K562 (cell line): Measurements from ENCODE around the gene RALGPS1. TPM values are rescaled to one million over a fixed set of nuclear protein-coding genes. Genes with fewer than 3 reads are reported as not detected.

Experiments
- BACH1 ChIP-seq: fragments of 200-800 bp; sonication (Bioruptor generic); IDR thresholded peaks from 2 replicates; pipeline ENCODE4 v1.6.1; 2016; ENCODE audit warnings: missing genetic modification characterization, missing compliant biosample characterization
- CHCHD3 ChIP-seq: fragments of 250-450 bp; sonication (Bioruptor Pico); IDR thresholded peaks from 2 replicates; pipeline ENCODE4 v2.1.2; 2022; ENCODE audit warnings: mild to moderate bottlenecking
- CLOCK ChIP-seq: fragments of 250-450 bp; sonication (Bioruptor Pico); IDR thresholded peaks from 2 replicates; pipeline ENCODE4 v1.4.0; 2020; ENCODE audit warnings: mild to moderate bottlenecking, moderate library complexity, borderline replicate concordance
- CTCF ChIP-seq, 3 experiments: IDR thresholded peaks in 2 of 3; conservative IDR thresholded peaks in 1 of 3; 2 replicates each; pipeline ENCODE4 v1.5.1; 2011 to 2012; ENCODE audit warnings: low read length in 3 of 3, mild to moderate bottlenecking in 3 of 3, control low read depth in 2 of 3, improper control_type of control experiment in 1 of 3, inconsistent platforms in 1 of 3, low read depth in 1 of 3, mixed read lengths in 1 of 3, moderate library complexity in 1 of 3; ENCODE audit not compliant: insufficient read depth in 2 of 3
- CTCFL ChIP-seq: IDR thresholded peaks from 2 replicates; pipeline ENCODE4 v1.6.1; 2011; ENCODE audit warnings: borderline replicate concordance, low read depth, mild to moderate bottlenecking, moderate library complexity, low read length; ENCODE audit not compliant: insufficient read depth, poor library complexity, severe bottlenecking
- HNRNPK ChIP-seq: fragments of 200-400 bp; formaldehyde crosslinking; IDR thresholded peaks from one replicate; pipeline ENCODE4 v1.6.1; 2018; ENCODE audit warnings: mild to moderate bottlenecking, low read depth, low read length; ENCODE audit not compliant: poor library complexity, severe bottlenecking
- ID3 ChIP-seq, 2 experiments: fragments of 250-450 bp in 1 of 2; fragments of 450-650 bp in 1 of 2; sonication (Bioruptor Pico) in 1 of 2; IDR thresholded peaks; 2 replicates each; pipeline versions ENCODE4 v1.6.1 to v1.8.0; 2016 to 2021; ENCODE audit warnings: mild to moderate bottlenecking in 2 of 2, moderate library complexity in 2 of 2, missing compliant biosample characterization in 1 of 2, missing genetic modification characterization in 1 of 2
- KDM1A ChIP-seq, 2 experiments: fragments of 450-650 bp; IDR thresholded peaks; 2 replicates each; pipeline ENCODE4 v1.6.1; 2016; ENCODE audit warnings: mild to moderate bottlenecking in 2 of 2
- MAFK ChIP-seq: IDR thresholded peaks from 2 replicates; pipeline ENCODE4 v1.6.1; 2011; ENCODE audit warnings: low read length, improper control_type of control experiment
- PPARD ChIP-seq: fragments of 250-450 bp; sonication (Bioruptor Pico); IDR thresholded peaks from 2 replicates; pipeline ENCODE4 v1.8.0; 2022; ENCODE audit warnings: inconsistent platforms, mild to moderate bottlenecking, moderate library complexity
- SOX6 ChIP-seq: fragments of 450-650 bp; IDR thresholded peaks from 2 replicates; pipeline ENCODE4 v1.6.1; 2014; ENCODE audit warnings: mild to moderate bottlenecking
- ZFP91 ChIP-seq: sonication (generic); formaldehyde crosslinking; IDR thresholded peaks from 2 replicates; pipeline ENCODE4 v1.8.0; 2022; ENCODE audit warnings: mild to moderate bottlenecking, missing genetic modification reagents
- ZNF277 ChIP-seq: fragments of 250-450 bp; sonication (Bioruptor Pico); IDR thresholded peaks from 2 replicates; pipeline ENCODE4 v1.8.0; 2022; ENCODE audit warnings: inconsistent platforms, mild to moderate bottlenecking, moderate library complexity, borderline replicate concordance
- polyA plus RNA-seq, 8 experiments: library from polyadenylated mRNA; depleted of rRNA in 4 of 8; stranded (reverse) in 5 of 8; unstranded in 3 of 8; fragments of >200 nt; fragmentation: Nextera tagmentation in 2 of 8; fragmentation: Illumina TruSeq in 1 of 8; extraction: Ambion mirVana in 2 of 8; extraction: Trizol in 1 of 8; gene quantifications; 2 replicates each; pipeline versions ENCODE4 v1.2.1 to v1.2.3, GENCODE V29; 2011 to 2014; ENCODE audit warnings: inconsistent platforms in 1 of 8, missing spikeins in 1 of 8
- total RNA-seq, 7 experiments: library from RNA; depleted of rRNA in 6 of 7; stranded (reverse); fragments of >200 nt in 6 of 7; fragmentation: Illumina TruSeq in 2 of 7; extraction: Trizol in 2 of 7; gene quantifications; 2 replicates each; pipeline versions ENCODE4 v1.2.1 to v1.2.3, GENCODE V29; 2011 to 2021; ENCODE audit warnings: low replicate concordance in 1 of 7

RALGPS1 gene
- total and polyA plus RNA-seq, 9 of the 15 experiments (the other 6 are each of a cell fraction or from before 2014, with no cell fraction given), result 0.04 to 2.6 (median 1.5) TPM

GRCh38 chr9:127214421-127215267 lies 300.1 kb downstream of the RALGPS1 start (continued):
- no peak for TF ChIP-seq ID3 (CRISPR knock-in tag; IDR thresholded peaks at IDR 0.05)
- TF ChIP-seq ID3 (tag; IDR thresholded peaks at IDR 0.05), result no peak
- no peak for TF ChIP-seq SOX6
- TF ChIP-seq MAFK, result no peak
- TF ChIP-seq PPARD (CRISPR knock-in tag), result no peak
- no peak for TF ChIP-seq CHCHD3
- TF ChIP-seq BACH1 (tag), result no peak
- TF ChIP-seq CLOCK (CRISPR knock-in tag), result no peak
- no peak for TF ChIP-seq ZNF277 (CRISPR knock-in tag)
- no peak for TF ChIP-seq ZFP91
- no peak for TF ChIP-seq HNRNPK
- no peak for TF ChIP-seq CTCFL
- TF ChIP-seq CTCF (IDR thresholded peaks at IDR 0.05 in 2 of 3, conservative IDR thresholded peaks at IDR 0.05 in 1 of 3; ENCODE audit: insufficient read depth in 2 of 3, low read depth in 1 of 3, low read length in 3 of 3), result peak; percentile 81 to 87 (median 84)
- no peak for TF ChIP-seq KDM1A (IDR thresholded peaks at IDR 0.05)
